Cortex of kidney (tissue), 1 donor: ENCODE data around the gene WDR88.
"Not testable (repeated sequence)": the region's sequence is repeated elsewhere in the genome, so short reads cannot be mapped to it uniquely, and the experiment has no call there.

ENCODE experiments used
- DNase-seq: peaks from one replicate; lab custom pipeline; 2025; lab: John Stamatoyannopoulos, UW

The WDR88 gene

GRCh38 chr19:33132021-33132420, at the start of gene WDR88:
Gene WDR88 (plus strand): TSS chr19:33132114. CDS start chr19:33132170, 56 bp downstream.
- DNase-seq = no peak

DNA sequence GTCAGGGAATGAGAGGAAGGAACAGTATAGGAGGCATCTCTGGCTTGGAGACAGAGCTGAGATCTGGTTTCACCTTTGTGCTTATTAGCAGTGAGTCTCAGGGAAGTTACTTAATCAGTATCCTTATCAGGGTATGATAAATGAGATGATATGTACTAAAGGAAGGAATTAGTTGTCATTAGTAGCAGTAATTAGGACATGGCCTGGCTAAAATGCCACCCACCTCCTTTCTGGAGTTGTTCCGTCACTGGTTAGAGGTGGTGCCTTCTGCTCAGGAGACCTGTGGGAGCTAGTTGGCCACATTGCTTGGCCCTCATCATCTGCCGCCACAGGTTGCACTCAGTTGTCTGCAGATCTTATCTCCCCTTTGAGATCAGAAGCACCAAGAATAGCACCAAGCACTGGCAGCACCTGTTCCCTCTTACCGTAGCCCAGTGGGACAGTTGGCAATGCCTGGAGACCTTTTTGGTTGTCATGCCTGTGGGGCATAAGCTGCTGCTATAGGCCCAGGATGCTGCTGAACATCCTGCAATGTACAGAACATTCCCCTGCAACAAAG, 46.3 kb upstream of the WDR88 start:
- DNase-seq = no peak

GRCh38 chr19:33086955-33087354, 45.0 kb upstream of the WDR88 start:
- no peak for DNase-seq

GRCh38 chr19:33089010-33089409, 42.9 kb upstream of the WDR88 start:
- no peak for DNase-seq

DNA sequence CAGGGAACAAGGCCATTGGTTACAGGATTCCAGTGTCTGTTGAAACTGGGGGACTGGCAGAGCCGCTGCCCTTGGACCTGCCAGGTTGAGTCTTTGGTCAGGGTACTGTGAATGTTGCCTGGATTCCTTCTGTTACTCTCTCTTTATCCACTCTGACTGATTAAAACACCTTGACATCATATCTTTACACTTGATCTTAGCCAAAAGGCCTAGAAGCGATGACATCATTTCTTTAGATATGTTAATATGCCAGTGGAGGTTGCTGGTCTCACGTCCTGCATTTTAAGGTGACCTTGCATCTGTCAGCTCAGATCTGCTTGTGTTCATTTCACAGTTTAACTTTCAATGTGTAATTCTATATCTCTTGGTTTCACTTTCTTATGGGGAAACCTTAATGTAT, 41.7 kb upstream of the WDR88 start:
- no peak for DNase-seq

DNA sequence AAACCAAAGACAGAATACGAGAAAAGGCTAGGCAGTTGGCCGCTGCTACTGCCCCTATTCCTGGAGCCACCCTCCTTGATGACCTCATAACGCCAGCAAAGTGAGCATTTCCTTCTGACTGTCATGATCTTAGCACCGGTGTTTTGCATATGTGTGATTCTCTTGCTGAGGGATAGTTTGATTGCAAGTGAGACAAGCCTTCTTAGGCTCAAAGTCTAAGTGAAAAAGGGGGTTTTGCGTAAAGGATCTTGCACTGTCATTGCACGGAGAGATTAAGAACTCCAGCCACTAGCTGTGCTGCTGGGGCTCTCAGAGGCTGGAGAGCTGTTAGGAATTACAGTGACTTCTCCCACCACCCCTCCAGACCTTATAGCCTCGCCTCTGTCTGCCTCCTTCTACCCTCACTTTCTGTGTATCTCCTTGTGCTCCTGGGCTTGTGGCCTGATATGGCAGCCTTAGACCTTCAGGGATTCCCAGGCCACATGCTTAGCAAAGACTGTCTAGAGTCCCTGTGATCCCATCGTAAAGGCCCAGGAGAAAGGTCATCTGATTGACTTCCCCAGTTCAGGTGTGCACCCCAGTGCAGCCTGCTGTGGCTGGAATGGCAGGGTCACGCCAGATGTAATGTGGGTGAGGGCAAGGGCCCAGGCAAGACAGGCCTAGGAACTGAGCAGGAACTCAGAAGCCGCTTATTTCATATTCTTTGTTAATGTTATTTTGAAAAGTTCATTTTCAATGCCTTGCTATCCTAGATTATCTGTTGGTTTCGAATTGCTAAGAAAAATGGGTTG, 38.3 kb upstream of the WDR88 start:
- DNase-seq = no peak

- DNase-seq = no peak
These were observed 37.4 kb upstream of the WDR88 start for GRCh38 chr19:33094436-33095067.

DNA sequence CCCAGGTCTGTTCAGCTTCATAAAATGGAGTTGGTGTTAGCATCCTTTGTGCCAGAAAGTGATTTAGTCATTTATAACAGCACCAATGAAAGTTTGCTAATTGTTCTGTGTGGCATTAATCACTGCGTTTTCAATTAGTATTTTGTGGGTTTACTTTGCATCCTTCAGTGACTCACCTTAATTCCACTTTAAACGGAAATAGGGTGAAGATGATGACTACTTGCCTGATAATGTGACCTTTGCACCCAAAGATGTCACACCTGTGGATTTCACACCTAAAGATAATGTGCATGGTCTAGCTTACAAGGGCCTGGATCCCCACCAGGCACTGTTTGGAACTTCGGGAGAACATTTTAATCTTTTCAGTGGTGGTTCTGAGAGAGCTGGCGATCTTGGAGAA, 35.9 kb upstream of the WDR88 start:
- no peak for DNase-seq

DNA sequence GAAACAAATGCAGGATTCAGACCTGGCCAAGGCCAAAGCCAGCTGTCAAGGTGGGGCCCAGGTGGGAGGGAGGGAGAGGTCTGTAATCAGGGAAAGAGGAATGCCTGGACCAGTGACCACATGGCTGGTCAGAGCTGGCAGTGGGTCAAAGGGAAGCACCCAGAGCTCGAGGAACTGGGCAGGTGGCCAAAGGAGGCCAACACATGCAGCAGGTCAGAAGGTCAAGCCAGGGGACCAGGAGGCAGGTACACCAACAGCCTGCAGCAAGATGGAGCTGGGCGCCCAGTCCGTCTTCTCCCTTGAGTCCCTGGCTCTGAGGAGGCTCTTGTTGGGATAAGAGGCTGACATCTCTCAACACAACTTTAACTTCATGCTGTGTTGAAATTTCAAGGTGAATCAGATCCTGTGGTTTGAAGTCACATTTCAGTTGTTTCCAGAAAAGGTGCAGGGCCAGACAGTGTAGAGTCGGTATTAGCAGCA, 33.8 kb upstream of the WDR88 start:
- no peak for DNase-seq

DNA sequence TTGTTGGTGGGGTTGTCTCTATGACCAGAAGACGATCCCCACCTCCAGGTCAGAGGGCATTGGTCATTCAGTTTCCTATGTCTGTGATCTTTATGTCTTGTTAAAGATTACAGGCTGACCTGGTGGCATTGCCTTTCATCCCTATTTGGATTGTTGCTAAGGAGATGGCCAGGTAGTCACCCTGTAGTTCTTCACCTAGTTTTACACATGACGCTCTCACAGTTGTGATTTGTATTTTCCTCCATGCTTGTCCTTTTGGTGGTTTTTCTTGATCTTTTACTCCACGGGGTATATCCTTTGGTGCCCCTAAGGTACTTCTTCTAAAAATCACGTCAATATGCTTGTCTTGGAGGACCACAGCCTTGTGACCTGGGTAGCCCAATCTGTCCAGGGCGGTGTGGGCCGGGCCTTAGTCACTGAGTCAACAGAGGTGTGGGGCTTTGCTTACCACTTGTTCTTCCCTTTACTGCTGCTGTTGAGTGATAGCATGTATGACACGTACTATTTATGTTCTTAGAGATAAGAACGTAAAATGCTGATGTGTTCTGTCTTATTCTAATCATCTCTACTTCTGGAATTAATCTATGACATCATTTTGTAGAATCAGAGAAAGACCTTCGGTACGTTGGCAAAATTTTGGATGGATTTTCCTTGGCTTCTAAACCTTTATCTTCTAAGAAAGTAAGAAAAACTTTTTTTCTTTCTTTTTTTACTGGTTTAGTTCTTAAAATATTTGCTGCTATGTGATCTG, 30.8 kb upstream of the WDR88 start:
- DNase-seq = no peak

- no peak for DNase-seq
These were observed 29.0 kb upstream of the WDR88 start for GRCh38 chr19:33102893-33103292.

GRCh38 chr19:33108161-33108560, 23.8 kb upstream of the WDR88 start:
- no peak for DNase-seq

GRCh38 chr19:33110137-33110910, 21.6 kb upstream of the WDR88 start:
- DNase-seq = no peak

- no peak for DNase-seq
These were observed 20.3 kb upstream of the WDR88 start for GRCh38 chr19:33111587-33111986.

DNA sequence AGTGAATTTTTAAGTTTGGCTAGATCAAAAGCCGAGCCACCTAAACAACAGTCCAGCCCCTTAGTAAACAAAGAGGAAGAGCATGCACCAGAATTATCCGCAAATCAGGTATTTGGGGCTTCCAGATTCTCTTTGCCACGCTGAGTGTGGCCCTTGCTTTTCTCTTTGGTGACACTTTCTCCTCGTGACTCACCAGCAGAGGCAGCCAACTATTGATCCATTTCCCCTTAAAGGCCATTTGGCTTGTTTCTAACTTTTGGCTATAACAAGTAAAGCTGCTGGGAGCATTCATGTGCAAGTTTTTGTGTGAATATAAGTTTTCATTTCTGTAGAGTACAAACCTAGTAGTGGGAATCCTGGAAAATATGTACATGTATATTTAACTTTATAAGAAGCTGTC, 17.6 kb upstream of the WDR88 start:
- DNase-seq = no peak

- no peak for DNase-seq
These were observed 14.4 kb upstream of the WDR88 start for GRCh38 chr19:33117501-33117900.

GRCh38 chr19:33118643-33119042, 13.3 kb upstream of the WDR88 start:
- DNase-seq = no peak

DNA sequence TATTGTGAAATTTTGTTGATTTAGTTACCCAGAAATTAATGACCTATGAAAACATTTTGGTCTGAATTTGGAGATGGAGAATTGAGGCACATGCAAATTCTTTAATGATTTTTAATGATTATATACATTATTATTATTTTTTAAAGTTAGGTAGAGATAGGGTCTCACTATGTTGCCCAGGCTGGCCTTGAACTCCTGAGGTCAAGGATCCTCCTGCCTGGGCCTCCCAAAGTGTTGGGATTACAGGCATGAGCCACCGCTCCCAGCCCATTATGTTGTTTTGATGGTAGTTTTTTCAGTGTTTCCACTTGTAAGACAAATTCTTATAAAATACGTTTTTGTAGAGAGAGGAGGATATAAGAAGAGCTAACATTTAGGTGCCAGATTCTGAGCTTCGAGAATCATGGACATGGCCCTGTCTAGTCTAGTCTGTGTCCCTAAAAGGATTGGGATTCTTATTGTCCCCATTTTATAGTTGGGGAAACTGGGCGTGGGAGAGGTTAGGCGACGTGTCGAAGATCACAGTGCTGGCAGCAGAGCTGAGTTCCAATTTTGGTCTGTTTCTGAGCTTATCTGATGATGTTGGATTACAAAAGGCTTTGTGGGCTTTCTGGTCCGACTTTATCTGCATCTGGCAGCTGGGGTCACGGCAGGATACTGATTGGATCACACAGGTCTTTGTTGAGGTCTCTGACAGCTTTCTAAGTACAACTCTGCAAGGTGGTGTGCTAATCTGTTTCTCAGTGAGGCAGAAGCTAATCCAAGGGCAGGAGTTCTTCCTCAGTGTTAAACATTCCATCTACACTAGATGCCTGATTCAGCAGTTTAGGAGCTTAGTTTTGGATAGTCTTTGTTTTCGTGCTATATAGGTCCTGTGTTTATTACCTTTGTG, 7.5 kb upstream of the WDR88 start:
- no peak for DNase-seq

DNA sequence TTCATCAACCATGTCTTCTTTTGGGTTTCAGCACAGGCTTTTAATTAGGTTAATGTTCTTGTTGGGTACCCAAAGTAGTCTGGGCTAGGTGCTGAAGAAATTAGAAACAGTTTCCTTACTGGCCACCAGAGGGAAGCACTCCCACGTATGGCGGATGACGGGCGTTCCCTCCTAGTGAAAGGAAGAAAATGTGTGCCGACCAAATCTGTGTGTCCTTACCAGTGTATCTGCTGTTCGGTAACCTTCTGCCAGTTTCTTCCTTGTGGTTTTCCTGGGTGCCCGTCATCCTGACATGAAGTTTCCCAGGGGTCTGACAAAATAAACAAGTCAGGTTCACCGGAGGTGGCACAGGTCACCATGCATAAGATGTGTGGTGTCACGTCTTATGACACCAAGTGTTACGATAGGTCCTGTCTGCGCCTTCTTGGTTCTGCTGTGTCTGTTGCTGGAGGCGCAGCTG, 6.0 kb upstream of the WDR88 start:
- DNase-seq = no peak

DNA sequence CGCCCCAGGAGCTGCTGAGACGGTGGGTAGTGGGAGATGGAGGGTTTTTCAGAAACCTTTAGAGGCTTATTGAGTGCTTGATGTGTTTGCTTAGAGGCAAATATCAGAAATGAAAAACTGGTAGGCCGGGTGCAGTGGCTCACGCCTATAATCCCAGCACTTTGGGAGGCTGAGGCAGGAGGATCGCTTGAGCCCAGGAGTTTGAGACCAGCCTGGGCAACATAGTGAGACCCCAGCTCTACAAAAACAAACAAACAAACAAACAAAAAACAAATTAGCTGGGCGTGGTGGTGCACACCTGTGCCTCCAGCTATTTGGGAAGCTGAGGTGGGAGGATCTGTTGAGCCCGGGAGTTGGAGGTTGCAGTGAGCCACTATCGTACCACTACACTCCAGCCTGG, 5.2 kb upstream of the WDR88 start:
- not testable (repeated sequence) for DNase-seq

DNA sequence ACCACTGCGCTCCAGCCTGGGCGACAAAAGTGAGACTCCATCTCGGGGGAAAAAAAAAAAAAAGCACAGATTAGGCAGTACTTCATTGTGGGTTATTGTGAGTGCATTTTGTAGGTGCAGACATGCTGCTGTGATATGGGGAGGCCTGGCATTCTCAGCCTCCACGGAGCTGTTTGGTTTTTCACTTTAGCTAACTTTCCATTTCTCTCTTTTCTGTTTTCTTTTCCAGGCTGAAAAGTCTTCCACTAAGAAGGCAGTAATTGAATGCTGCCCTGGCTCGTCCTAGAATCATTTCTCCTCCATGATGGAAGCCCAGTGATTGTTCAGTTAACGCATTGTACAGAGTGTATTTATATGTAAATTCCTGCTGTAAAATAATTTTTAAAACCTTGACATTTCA, 2.0 kb upstream of the WDR88 start:
- no peak for DNase-seq
